HG02981 (cell line): ENCODE measurements around the gene TMEM169.
A peak's percentile ranks its signal among the peaks of the same experiment; 100 is the strongest.

Experiments
- ATAC-seq: cut with Tn5 transposase; IDR thresholded peaks from one replicate; pipeline ENCODE4 v1.9.1; 2021; ENCODE audit warnings: mild to moderate bottlenecking, moderate library complexity; ENCODE audit not compliant: unreplicated experiment

The TMEM169 gene

DNA sequence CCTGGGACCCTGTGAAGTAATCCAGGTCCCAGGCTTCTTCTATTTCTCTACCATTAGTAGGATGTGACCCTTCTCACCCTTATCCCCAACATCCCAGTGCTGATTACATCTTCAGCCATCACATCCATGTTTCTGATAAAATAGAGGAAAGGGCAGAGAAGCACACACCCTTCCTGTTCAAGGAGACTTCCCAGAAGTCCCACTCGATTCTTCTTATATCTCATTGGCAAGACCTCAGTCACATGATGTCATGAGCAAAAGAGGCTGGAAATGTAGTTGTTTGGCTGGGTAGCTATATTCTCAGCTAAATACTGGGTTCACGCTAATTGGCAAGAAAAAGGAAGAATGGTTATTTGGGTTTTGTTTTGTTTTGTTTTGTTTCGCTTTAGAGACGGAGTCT, 19.4 kb downstream of the TMEM169 start:
- ATAC-seq, result no peak

DNA sequence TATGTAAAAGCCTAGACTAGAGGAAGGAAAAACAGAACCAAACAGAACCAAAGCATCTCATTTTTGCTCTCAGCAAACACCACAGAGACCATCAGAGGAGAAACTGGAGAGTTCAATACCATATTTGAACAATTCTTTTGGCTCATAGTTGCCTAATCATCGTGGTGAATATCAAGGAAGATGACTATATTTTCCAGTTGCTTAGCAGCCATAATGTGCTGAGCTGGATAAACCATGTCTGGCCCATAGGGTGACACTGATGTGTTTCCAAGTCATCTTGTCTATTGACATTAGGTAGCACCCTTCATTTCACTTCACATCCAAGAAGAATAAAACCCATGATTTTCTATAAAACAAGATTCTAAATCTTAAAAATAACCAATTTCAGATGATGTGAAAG, 21.5 kb downstream of the TMEM169 start:
- no peak for ATAC-seq

DNA sequence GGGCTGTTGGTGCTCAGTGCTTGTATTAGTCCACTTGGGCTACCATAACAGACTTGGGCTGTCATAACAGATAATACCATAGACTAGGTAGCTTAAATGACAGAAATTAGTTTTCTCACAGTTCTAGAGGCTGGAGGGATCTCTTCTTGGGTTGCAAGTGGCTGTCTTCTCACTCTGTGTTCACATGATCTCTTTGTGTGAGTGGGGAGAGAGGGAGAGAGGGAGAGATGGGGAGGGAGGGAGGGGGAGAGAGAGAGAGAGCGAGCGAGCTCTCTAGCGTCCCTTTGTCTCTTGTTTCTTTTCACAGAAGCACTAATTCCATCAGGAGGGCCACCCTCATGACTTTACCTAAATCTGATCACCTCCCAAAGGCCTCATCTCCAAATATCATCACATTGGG, 23.0 kb downstream of the TMEM169 start:
- no peak for ATAC-seq

DNA sequence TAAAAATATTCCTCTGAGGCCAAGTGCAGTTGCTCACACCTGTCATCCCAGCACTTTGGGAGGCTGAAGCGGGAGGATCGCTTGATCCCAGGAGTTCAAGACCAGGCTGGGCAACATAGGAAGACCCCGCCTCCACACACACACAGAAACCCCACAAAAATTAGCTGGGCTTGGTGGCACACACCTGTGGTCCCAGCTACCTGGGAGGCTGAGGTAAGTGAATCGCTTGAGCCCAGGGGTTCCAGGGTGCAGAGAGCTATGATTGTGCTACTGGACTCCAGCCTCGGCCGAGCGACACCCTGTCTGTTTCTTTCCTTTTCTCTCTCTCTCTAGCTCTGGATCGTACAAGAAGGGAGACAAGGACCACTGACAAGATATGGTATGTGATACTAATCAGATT, 25.6 kb downstream of the TMEM169 start:
- no peak for ATAC-seq

DNA sequence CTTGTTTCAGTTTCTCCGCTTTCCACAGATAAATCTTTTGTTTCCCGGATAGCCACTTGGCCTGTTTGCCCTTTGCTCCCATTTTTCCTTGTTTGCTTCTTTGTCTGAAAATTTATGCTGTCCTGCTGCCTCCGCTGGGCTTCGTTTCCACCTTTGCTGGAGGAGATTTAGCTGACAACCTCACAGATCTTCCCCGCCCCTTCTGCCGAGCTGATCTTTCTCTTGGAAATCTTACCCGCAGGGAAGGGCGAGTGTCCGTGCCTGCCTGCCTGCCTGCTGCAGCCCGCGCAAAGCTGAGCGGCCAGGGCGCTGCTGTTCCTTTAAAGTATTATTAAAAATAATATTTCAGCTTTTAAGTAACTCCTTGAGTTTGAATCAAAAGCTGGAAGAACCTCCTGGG, 26.0 kb downstream of the TMEM169 start:
- no peak for ATAC-seq

DNA sequence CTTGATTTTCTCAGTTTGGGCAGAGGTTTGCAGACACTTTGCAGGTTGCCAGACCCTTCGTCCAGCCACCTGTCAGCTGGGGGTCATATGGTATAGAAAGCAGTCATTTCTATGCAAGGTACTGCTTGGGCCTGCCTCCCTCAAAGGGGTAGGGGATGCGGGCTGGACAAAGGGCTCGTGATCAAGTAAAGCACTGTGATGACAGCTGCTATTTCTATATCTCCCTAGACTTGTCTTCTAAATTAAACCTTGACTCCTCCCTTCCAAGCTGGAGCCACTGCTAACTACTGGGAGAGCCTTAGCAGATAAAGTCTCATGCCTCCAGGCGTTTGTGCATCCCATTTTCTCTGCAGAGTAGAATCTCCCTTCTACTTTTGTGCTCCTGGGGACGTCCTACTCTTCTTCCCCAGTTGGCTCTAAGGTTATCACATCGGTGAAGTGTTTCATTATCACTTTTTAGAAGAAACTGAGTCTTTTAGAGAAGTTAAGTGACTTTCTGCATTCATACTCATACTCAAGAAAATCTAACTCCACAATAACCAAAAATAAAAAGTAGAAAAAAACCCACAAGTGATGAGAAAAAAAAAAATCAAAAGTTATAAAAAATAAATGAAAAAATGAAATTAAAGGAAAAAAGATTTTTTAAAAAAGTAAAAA, 26.7 kb downstream of the TMEM169 start:
- no peak for ATAC-seq

DNA sequence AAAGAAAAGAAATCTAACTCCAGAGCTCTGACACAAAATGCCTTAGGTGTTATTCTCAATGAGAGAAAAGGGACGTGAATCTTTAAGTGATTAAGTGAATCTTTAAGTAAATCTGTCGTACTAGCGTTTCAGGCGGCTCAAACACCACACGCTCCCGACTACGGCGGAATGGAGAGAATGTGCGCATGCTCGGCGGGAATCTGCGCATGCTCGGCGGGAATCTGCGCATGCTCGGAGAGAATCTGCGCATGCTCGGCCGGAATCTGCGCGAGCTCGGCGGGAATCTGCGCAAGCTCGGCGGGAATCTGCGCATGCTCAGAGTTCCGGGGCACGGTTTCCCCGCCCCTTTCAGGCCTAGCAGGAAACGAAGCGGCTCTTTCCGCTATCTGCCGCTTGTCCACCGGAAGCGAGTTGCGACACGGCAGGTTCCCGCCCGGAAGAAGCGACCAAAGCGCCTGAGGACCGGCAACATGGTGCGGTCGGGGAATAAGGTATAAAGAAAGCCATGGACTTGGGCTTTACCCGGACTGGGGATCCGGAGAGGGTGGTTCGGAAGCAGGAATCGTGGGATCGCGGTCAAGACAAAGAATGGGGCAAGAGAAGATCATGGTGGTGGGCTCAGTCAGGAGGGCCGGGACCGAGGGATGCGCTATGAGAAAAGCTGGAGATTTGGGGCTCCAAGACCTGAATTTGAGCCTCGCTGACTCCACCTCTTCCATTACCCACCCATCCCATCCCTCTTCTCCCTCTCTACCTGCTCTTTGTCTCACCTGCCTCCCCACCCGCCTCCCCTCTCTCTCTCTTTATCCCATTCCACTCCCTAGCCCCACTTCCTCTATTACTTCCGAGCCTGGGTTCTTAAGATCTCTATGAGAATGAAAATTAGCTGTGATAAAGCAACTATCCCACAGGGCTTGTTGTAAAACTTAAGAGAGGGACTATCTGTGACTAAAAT, 27.5 kb downstream of the TMEM169 start, which contains the start of gene XRCC5:
Gene XRCC5, plus strand, starts transcription at position 382 of the 955 bp plus-strand sequence. Its CDS starts 89 bp downstream, at position 471.
- ATAC-seq, result peak; percentile 42

DNA sequence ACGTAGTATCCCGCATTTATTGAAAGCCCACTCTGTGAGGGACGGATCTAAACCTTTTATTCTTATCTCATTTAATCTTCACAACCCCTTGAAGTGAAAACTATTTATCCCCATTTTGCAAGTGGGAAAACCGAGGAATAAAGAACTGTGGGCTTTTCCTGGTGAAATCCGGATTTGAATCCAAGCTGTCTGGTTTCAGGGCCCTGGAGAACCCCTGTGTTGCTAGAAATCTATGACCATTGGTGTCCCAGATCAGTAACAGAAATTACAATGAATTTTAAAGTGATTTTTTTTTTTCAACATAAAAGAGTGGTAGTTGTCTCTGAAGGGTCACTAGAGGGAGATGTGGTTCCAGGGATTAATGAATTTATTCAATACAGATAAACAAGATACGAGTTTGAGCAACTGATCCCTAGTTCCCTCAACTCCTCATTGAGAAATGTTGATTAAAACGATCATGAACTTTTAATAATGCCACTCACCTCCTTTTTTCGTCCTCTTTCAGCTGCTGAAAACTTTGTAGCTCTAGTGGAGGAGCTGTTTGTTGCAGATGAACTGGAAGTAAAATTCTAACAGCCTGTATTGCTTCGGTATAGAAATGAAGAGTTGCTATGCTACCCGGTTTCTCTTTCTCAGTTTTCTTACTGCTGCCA, 28.4 kb downstream of the TMEM169 start:
- ATAC-seq, result peak; percentile 17

DNA sequence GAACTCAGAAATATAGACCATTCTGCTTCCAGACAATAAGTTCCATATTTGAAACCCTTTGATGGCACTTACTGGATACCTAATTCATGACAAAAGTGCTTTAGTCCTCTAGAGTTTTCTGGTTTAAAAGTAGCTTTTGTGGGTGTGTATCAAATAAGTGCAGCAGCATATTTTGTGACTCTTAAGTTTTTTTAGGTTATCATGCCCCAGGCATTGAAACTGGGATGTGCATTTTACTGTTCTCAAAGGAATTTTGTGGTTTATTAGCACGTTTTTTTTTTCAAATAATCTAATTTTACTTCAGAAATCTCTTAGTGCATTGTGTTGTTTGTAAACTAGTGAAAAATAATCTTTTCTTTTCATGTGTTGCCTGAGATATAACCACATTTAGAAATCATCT, 28.9 kb downstream of the TMEM169 start:
- ATAC-seq, result no peak

DNA sequence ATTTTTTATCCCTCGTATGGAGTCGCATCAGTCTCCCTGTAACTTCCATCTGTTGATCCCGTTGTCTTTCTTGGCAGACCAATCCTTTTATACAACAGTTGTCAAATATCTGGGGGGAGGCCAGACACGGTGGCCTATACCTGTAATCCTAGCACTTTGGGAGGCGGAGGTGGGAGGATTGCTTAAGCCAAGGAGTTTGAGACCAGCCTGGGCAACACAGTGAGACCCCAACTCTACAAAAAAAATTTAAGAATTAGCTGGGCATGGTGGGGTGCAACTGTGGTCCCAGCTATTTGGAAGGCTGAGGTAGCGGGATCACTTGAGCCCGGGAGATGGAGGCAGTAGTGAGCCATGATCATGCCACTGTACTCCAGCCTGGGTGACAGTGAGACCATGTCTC, 29.4 kb downstream of the TMEM169 start:
- ATAC-seq, result no peak

DNA sequence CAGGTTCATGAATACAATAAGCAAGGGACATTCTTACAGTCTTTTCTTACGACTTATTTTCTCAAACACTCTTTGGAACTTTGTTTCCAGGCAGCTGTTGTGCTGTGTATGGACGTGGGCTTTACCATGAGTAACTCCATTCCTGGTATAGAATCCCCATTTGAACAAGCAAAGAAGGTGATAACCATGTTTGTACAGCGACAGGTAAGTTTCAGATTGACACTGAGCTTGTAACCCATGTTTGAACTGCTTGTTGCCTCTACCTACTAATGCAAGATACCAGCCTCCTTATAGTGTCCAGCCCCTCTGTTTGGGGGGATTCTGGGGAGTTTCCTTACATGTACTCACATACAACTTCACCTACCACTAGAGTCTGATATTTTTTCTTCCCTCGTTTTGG, 31.2 kb downstream of the TMEM169 start:
- ATAC-seq, result no peak

DNA sequence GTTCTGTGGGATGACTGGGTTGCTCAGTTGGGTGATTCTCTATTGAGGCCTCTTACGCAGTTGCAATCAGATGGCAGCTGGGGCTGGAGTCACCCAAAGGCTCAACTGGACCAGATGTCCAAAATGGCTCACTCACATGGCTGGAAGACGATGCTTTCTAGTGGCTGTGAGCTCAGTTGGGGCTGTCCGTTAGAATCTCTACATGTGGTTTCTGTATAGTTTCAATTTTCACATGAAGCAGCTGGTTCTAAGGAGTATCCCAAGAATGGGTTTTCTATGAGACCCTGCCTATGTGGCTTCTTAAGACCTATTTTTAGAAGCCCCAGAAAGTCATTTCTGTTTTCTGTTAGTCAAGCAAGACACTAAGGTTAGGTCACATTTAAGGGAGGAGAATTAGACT, 31.9 kb downstream of the TMEM169 start:
- ATAC-seq, result peak; percentile 76

DNA sequence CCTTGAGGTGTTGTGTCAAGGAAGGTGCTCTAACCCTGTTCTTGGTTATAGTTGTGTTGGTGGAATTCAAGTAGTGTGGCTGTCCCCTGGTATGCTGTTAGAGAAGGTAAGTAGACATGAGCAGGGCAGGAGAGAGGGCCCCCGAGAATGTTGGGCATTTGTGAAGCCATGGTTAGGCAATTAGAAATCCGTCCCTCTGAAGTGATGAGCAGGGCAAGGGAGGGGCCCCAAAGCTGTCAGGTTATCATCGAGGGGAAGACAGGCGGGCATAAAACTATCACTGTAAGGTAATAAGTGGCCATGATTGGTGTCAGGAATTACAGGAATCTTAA, 32.6 kb downstream of the TMEM169 start:
- ATAC-seq, result no peak

DNA sequence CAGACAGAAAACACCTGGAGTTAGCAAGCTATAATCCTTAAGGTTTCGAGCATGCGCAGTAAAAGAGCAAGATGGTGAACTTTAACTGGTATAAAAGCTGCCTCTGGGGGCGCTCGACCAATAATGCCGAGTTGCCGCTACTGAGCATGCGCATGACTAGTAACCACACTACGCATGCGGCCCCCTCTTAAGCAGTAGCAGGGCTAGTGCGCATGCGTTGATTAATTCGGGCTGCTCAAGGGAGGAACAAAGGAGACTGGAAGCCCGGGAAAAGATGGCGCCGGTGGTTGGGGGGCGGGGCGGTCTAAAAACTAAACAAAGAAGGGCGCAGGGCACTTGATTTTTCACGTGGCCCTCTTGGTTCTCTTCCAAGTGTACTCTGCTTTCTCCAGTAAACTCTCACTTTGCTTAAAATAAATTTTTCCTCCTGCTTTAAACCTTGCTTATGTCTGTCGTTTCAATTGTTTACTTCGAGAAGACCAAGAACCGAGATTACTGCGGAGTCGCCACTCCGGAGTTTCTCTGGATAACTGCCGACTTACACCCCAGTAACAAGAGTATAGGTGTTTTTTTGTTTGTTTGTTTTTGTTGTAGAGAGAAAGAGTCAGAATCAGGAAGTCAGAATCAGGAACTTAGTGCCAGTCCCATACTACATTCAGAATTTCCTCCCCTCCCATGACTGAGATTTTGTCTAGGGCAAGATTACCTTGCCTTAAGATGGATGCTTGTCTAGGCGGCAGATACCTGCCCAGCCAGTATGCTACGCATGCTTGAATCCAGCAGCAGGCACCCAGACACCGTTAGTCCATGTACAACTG, 33.2 kb downstream of the TMEM169 start:
- ATAC-seq, result peak; percentile 38

DNA sequence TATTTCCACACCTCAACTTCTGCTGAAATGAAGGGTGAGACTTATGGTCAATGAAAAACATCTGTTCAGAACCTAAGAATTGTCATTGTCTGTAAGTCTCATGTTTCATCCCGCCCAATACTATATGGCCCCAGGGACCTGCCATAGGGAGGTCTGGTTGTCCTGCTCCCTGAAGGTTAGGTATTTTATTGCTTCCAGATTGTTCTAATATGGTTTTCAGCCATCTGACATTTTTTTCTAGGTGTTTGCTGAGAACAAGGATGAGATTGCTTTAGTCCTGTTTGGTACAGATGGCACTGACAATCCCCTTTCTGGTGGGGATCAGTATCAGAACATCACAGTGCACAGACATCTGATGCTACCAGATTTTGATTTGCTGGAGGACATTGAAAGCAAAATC, 34.7 kb downstream of the TMEM169 start:
- ATAC-seq, result no peak

DNA sequence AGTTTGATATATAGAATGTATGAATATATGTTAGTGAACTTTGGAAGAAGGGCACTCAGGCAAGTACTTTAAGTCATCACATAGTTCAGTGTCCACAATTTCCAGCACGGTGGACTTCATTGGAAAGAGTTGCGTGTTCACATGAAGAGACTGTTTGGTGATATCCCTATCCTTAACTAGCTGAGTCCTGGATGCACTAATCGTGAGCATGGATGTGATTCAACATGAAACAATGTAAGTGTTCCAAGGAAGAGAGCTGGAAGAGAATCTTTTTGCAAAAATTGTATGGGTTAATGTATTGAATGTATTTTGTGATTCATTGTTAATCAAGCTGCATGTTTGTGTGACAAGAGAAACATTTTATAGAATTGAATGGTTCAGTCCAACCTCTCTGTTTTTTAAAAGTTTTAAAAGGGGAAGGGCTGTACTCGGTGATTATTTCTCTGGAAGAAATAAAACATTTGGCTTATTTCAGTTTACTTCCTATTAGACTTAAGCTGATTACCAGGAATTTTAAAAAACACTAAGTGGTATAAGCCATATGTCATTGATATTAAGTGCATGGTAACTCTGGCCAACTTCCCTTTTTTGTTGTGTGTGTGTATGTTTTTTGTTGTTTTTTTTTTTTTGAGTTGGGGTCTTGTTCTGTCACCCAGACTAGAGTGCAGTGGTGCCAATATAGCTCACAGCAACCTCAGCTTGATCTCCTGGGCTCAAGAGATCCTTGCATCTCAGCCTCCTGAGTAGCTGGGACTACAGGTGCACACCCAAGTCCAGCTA, 36.0 kb downstream of the TMEM169 start:
- ATAC-seq, result no peak

DNA sequence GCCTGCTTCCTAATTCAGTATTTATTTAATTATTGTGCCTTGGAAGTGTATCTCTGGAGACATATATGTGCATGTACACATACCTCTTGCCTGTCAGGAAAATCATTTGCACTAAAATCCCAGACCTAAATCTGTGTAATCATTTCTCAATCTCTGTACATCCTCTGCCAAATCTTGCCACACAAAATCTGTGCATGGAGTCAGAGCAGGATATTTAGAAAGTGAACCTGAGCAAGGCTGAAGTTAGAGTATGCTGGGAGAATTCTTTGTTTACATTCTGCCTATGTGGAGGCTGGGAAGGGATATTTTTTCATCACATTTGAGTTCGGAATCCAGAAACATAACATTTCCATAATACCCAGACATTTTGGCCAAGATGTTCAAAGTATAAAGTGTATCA, 36.8 kb downstream of the TMEM169 start:
- ATAC-seq, result no peak

DNA sequence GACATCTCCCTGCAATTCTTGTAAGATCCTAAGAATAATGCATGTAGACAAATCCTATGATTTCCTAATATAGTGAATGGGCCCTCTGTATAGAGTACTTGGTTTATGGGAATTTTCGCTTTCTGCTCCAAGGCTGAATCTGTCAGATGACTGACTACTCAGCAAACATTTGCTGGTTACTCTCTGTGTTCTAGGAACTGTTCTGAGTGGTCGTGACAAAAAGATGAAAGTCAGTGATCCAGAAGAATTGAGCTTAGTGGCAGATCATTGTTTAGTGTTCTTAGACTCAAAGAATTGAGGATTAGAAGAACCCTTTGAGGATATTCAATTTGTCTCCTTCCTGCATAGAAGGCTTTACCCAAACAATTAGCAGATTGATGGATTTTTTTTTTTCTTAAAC, 37.4 kb downstream of the TMEM169 start:
- no peak for ATAC-seq

DNA sequence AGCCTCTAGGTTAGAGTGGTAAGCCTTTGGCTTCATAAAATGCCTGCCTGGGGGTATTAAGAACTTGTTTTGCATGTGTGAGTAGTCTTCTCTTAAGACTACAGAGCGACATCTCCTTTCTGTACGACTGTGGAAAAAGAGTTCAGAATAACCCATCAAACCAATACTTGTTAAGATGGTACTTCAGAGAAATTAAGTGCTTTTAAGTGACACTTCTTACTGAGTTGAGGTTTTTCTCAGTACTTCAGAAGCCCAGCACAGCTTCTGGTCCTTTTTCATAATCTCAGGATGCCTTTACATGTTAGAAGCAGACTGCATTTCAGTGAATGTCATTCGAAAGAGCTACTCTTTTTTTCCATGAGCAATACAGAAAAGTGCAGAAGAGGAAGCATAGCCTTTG, 38.3 kb downstream of the TMEM169 start:
- no peak for ATAC-seq

DNA sequence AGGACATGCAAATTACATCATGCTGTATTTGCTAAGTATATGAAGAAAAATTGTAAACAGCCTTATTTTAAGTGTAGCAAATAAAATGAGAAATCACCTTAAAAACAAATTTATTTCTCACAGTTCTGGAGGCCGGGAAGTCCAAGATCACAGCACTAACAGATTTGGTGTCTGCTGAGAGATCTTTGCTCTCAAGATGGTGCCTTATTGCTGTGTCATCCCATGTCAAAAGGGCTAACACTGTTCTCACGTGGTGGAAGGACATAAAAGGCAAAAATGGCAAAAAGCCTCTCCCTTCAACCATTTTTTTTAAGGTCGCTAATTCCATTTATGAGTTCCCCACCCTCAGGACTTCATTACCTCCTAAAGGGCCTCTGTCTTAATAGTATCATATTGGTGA, 39.5 kb downstream of the TMEM169 start:
- ATAC-seq, result no peak
